GM12891 (cell line): ENCODE data around the gene IL1RL1.

Source experiments
- POLR2A ChIP-seq: IDR thresholded peaks from 2 replicates; pipeline ENCODE4 v1.6.1; 2011; ENCODE audit warnings: low read depth, low read length, control low read depth
- POLR2AphosphoS5 ChIP-seq: IDR thresholded peaks from 2 replicates; pipeline ENCODE4 v1.6.1; 2011; ENCODE audit warnings: low read depth, low read length, control low read depth
- TAF1 ChIP-seq: IDR thresholded peaks from 2 replicates; pipeline ENCODE4 v1.6.1; 2011; ENCODE audit warnings: low read depth, low read length, control low read depth

- TF ChIP-seq POLR2AphosphoS5 = no peak
- no peak for TF ChIP-seq POLR2A
- no peak for TF ChIP-seq TAF1
Observed at GRCh38 chr2:102337012-102337411, 25.6 kb downstream of the IL1RL1 start.
